Midbrain (tissue), 1 donor: ENCODE data around the gene XRN1.
"Not testable (repeated sequence)": the region's sequence is repeated elsewhere in the genome, so short reads cannot be mapped to it uniquely, and the experiment has no call there.

ENCODE experiments used
- DNase-seq: peaks from one replicate; lab custom pipeline; 2025; lab: John Stamatoyannopoulos, UW

XRN1 gene

DNA sequence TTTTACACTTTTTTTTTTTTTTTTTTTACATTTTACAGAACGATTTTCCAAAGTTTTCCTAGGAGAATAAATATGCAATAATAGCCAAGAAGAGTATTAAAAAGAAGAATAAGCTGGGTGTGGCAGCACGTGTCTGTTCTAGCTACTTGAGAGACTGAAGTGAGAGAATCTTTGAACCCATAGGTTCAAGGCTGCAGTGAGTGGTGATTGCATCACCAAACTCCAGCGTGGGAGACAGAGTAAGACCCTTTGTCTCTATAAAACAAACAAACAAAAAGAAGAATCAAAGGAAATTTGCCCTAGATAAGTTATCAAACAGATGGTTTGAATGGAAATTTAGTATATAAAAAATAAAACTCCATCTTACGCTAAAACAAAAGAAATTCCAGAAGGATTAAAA, 13.3 kb downstream of the XRN1 start:
- no peak for DNase-seq

DNA sequence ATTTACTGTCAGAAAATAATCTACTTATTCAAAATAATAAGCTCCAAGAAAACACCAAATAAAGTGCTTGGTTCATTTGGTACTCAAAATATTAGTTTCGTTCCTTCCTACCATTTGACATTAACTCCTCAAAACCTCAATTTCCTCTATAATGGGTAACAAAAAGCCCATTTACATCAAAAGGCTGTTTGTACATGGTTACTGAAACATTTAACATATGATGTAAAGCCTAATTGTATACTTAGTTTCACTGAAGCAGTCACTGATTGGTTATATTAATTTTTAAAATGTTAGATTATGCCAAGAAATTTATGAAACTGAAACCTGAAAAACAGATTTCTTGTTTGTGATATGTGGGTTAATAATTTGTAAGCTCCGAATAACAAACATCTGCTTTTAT, 14.7 kb downstream of the XRN1 start:
- DNase-seq: no peak

DNA sequence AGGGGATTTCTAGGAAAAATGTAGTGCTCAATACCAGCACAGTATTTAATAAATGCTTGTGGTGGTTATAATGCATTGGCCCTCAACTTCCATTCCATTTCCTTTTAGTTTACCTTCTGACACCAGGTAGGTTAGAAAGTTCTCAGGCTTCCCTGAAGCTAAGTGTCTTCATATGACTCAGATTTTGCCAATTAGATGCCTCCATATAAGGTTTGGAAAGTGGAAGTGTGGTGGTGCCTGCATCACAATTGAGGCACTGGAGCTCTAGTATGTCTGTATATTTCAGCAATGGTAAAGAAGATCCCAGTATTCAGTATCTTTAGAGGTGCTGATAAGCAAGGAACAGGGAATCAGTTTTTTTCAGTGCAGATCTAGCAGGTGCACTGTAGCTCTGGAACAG, 18.3 kb downstream of the XRN1 start:
- no peak for DNase-seq

DNA sequence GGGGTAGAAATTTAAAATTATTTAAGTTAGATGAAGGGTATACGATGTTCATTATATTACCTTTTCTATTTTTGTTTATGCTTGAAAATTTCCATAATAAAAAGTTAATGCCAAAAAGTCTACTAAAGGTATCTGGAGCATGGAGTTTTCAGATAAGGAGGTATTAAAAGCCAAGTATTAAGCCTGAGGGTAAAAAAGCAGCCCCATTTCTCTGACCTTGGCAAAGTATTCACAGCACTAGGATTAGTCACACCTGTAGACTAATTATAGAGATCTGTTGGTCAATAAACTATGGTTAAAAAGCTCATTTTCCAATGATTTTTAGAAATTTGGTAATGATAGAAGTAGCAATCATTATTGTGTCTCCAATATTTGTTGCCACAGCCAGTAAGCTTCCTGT, 23.1 kb downstream of the XRN1 start:
- DNase-seq: no peak

DNA sequence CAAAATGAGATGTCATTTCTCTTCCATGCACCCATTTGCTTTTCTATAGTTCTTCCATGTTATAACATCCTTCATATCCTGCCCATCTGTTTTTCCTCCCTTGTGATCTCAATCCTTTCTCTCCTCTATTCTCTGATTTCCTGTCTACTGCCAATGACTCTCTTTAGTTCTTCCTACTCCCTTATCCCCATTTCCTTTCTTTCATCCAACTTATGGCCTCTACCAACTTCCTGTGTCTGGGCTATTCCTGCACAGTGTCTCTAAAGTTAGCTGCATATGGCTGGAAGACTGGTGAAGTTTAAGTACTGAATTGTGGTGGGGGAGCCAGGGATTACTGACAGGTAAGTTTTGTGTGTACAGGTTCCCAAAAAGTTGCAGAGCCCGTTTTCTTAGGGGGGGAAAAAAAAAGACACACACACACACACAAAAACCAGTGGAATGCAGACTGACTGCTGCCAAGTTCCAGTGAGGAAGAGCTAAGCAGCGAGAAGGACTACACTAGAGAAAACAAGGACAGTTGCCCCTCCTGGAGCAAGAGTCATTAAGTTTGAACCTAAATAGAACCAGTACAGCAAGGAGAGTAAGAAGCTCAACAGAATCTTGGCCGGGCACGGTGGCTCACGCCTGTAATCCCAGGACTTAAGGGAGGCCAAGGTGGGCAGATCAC, 28.8 kb downstream of the XRN1 start:
- DNase-seq: no peak

DNA sequence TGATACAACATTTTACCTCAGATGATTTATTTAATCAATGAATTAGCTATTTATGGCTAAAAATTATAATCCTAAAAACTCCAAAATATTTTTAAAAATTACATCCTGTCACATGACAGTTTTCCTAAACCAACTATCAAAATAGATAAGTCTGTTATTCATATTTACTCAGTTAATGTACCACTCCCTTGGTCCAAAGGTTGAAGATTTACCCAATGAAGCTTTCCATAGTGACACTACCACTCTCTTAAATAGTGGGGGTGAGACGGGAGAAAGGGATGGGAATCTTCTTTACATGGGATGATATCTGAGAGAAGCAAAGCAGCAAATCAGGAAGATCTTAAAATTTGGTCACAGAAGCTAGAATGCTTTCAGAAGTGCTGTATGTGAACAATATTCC, 30.5 kb downstream of the XRN1 start:
- DNase-seq: no peak

DNA sequence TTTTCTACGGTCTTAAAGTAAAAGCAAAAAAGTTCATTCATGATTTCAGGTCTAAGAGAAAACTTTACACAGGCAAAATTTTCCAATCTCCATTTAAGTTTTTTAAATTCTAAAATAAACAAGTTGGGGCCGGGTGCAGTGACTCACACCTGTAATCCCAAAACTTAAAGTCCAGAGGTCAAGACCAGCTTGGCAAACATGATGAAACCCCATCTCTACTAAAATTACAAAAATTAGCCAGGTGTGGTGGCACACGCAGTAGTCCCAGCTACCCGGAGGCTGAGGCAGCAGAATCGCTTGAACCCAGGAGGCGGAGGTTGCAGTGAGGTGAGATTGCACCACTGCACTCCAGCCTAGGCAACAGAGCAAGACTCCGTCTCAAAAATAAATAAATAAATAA, 47.3 kb downstream of the XRN1 start:
- DNase-seq: not testable (repeated sequence)

DNA sequence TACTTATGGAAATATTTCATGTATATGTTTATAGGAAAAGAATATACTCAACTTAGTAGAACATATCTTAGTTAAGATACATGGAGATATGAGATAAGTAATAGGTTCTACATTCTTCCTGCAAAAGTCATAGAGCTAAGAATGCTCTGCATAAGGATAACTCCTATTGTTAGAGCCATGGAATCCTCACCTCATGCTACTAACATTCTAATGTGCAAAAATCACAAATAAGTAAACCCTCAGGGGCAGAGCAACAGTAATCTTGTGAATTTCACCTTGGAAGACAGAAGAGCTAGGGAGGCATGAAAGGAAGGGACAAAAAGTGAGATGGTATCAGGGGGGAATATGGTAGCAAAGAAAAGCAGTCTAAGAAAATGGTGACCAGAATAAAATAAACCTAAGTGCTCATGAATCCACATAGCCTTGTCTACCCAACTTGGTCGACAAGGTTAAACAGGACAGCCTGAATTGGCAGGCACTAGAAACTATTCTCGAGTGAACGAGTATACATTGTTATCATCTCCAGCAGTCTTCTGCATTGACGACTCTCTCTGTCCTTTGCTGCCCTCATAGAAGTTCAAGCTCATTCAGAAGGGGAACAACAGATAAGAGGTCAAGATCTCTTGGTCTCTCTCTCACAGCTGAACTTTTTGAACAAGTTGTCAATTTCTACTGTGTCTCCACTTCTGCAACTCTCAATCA, 52.8 kb downstream of the XRN1 start:
- DNase-seq: no peak

DNA sequence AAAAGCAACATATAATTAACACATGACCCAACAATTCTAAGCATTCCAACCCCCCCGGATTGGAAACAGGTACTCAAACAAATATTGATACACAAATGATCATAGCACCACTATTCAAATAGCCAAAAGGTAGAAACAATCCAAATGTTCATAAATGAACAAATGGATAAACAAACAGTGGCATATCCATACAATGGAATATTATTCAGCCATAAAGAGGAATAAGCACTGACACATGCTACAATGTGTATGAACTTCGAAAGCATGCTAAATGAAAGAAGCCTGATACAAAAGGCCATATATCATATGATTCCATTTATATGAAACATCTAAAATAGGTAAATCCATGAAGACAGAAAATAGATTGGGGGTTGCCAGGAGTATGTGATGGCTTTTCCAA, 62.8 kb downstream of the XRN1 start:
- no peak for DNase-seq

DNA sequence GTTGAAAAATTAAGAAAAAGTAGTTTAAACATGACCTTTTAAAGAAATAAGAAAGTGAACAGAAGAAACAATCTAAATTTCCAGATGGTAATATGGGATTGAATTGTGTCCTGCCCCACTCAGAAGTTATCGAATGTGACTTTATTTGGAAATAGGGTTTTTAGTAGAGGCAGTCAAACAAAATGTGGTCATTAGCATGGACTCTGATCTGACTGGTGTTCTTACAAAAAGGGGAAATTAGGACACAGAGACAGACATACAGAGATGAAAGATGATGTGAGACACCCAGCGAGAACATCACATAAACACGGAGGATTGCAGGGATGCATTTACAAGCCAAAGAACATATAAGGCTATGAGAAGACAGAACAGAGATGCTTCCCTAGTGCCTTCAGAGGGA, 73.2 kb downstream of the XRN1 start:
- DNase-seq: no peak

DNA sequence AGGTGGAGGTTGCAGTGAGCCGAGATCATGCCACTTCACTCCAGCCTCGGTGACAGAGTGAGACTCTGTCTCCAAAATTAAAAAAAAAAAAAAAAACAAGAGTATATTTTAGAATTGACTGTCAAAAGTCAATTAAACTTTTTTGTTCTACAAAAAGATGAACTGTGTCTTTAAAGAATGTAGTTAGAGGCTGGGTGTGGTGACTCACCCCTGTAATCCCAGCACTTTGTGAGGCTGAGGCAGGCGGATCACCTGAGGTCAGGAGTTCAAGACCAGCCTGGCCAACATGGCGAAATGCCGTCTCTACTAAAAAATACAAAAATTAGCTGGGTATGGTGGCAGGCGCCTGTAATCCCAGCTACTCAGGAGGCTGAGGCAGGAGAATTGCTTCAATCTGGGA, 78.3 kb downstream of the XRN1 start:
- not testable (repeated sequence) for DNase-seq

DNA sequence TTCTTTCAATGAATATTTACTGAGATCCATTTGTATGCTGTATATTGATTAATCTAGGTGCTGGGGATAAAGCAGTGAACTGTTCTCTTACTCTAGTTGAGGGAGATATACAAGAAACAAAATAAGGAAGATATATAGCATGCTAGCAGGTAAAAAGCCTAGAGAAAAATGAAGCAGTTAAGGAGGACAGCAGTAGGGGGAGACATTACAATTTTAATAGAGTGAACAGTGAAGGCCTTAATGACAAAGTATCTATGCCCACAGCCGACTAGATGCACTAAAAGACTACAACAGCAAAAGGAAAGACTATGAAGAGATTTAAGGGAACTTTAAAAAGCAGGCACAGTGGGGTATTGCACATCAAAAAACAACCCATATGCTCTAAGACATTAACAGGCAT, 81.4 kb downstream of the XRN1 start:
- DNase-seq: no peak

DNA sequence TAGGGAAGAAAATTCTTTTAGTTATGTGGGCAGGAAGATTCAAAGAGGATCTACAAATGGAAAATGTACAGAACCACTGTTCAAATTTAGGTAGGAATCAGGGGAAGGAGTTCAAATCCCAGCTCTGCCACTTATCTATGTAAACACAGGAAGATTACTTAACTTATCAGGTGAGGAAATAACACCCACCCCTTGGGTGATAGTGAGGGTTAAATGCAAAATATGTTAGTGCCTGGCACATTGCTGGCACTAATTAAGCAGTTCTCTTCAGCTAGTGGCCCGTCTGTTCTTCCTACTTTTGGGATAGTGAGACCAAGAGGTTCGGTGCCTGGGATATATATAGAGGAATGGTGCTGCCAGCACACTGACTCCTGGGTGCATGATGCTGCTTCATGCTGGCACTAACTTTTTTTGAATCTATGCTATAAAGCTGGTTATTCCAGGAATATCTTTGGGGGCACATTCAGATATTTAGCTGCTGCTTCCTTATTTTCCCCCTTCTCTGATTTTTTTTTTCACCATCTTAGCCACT, 83.8 kb downstream of the XRN1 start:
- no peak for DNase-seq

DNA sequence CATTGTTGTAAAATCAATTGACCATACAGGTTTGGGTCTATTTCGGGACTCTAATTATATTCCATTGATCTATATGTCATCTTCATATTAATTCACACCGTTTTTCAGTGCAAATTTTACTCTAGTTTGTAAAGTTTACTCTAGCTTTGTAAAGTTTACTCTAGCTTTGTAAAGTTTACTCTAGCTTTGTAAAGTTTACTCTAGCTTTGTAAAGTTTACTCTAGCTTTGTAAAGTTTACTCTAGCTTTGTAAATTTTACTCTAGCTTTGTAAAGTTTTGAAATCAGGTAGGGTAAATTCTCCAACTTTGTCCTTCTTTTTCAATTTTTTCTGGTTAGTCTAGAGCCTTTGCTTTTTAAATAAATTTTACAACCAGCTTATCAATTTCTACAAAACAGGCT, 84.4 kb downstream of the XRN1 start:
- DNase-seq: not testable (repeated sequence)

DNA sequence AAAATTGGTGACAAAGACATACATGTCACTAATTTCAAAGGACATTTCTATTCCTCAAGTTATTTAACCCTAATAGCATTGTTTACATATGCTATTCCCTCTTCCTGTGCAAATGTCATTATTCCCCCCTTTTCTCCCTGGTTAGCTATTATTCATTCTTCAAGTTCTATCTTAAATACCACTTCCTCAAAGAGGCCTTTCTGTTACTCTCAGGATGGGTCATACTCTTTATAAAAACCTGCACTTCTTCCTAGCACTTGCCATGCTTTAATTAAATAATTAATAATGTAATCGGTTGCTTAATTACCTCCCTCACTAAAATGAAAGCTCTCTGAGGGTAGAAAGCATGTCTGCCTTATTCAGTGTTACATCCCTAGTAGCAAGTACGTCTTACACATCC, 88.5 kb downstream of the XRN1 start:
- no peak for DNase-seq

DNA sequence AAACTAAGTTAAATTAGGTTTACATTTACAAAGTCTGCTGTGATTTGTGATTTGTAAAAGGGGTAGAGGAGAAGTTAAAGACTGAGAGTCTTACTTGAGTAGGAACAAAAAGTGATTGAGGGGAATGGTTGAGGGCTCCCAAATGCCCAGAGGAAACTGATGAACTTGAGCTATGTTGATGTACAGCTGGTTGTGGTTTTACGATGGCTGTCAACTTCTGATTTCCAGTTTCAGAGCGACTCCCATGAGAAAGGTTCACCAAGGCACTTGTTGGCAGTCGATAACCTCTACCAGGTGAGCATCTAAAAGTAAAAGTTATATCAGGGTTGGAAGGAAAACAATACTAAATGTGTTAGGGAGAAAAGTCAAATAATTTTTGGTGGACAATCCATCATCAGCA, 91.0 kb downstream of the XRN1 start:
- DNase-seq: no peak

DNA sequence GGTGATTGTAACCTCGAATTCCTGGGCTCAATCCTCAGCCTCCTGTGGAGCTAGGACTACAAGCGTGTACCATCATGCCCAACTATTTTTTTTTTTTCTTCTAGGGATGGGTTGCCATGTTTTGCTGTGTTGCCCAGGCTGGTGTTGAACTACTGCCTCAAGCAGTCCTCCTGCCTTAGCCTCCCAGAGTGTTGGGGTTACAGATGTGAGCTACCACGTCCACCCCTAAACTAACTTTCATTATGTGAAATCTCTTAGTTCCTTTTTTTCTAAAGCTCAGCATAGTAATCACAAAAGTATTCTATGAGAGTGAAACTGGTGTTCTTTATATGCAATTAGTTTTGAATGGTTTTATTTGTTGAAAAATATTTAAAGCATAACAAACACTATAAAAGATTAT, 92.1 kb downstream of the XRN1 start:
- DNase-seq: no peak

DNA sequence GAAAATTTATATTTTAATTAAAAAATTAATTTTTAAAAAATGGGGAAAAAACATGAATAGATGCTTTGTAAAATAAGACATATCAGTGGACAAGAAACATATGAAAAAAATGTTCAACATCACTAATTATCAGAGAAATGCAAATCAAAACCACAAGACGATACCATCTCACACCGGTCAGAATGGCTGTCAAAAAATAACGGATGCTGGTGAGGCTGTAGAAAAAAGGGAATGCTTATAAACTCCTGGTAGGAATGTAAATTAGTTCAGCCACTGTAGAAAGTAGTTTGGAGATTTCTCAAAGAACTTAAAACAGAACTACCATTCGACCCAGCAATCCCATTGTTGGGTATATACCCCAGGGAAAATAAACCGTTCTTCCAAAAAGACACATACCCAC, 93.8 kb downstream of the XRN1 start:
- no peak for DNase-seq

DNA sequence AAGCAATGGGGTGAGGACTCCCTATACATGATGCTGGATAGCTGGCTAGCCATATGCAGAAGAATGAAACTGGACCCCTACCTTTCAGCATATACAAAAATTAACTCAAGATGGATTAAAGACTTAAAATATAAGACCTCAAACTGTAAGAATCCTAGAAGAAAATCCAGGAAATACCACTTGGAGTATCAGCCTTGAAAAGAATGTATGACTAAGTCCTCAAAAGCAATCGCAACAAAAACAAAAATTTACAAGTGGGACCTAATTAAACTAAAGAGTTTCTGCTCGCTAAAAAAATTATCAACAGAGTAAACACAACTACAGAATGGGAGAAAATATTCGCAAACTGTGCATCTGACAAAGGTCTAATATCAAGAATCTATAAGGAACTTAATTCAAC, 94.3 kb downstream of the XRN1 start:
- DNase-seq: no peak

DNA sequence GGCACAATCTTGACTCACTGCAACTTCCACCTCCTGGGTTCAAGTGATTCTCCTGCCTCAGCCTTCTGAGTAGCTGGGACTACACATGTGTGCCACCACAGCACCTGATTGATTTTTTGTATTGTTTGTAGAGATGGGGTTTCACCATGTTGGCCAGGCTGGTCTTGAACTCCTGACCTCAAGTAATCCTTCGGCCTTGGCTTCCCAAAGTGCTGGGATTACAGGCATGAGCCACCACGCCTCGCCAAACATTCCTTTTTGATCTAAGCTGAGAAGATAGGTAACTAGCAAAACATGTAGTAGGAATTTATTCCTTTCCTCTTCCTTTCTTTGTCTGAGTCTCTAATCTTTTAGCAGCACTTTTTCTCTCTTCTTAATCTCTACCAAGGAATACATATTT, 95.1 kb downstream of the XRN1 start:
- DNase-seq: not testable (repeated sequence)

DNA sequence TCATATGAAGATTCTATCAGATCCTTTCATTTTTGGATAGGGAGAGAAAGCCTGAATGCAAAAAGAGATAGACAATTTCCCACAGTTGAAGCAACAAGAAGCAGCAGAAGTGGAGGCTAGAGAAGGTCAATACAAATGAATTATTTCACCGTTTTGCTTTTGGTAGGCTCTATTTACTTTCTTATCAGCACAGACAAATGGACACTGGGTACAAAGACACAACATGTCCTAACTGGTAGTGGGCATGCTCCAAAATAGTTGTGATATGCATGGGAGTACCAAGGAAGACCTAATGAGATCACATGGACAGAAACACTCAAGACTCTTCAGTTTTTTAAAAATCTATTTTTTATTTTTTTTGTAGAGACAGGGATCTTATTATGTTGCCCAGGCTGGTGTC, 99.4 kb downstream of the XRN1 start:
- no peak for DNase-seq

DNA sequence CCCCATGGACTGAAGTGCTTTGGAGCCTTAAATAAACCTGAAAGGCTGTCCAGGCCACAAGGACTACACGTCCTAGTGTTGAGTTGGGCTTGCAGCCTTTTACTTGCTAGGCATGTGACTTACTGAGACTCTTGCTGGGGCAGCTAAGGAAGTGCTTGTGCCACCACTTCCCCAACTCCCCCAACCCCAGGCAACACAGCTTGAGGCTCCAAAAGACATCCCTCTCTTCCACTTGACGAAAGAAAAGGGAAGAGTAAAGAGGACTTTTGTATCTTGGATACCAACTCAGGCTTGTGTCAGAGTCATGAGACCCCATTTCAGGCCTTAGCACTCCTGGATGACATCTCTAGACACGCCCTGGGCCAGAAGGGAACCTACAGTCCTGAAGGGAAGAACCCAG, 109.8 kb downstream of the XRN1 start:
- DNase-seq: no peak

DNA sequence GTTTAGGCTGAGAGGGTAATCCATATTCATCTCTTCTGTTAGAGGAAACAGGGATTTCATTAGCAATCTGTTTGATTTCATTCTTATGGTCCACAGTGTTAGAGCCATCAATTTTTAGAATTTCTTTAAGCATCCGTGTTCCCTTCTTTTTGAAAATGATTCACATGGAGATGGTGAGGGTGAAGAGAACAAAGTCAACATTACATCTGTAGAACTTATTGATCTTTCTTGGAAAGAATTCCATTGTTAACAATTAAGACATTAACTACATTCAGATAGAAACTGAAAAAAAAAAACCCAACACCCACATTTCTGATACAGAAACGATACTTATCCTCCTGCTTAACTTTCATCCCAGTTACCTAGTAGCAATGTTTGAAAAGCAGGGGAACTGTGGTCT, 115.4 kb downstream of the XRN1 start:
- no peak for DNase-seq
